NCI-H748 (cell line): ENCODE data around the gene CPTP.
A peak's percentile ranks its signal among the peaks of the same experiment; 100 is the strongest.

Experiments used
- DNase-seq: peaks from one replicate; lab custom pipeline; 2025; ENCODE audit not compliant: unreplicated experiment; lab: John Stamatoyannopoulos, UW

Gene CPTP

DNA sequence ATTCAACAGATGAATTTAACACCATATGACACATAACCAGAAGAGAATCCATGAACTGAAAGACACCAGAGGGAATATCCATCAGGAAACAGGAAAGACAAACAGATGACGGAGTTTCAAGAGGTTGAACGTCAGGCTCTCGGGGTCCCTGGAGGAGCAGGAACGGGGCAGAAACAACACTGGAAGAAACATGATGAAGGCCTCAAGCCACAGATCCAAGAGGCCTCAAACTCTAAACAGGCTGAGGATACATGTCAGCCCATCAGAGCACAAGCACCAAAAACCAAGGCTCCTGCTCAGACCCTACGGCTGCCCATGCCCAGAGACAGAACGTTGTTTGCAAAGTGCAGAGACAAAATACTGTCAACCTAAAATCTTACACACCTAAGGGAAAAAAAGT, 7.2 kb upstream of the CPTP start:
- no peak for DNase-seq

GRCh38 chr1:1318131-1318652, 6.4 kb upstream of the CPTP start:
- peak; percentile 18 for DNase-seq

DNA sequence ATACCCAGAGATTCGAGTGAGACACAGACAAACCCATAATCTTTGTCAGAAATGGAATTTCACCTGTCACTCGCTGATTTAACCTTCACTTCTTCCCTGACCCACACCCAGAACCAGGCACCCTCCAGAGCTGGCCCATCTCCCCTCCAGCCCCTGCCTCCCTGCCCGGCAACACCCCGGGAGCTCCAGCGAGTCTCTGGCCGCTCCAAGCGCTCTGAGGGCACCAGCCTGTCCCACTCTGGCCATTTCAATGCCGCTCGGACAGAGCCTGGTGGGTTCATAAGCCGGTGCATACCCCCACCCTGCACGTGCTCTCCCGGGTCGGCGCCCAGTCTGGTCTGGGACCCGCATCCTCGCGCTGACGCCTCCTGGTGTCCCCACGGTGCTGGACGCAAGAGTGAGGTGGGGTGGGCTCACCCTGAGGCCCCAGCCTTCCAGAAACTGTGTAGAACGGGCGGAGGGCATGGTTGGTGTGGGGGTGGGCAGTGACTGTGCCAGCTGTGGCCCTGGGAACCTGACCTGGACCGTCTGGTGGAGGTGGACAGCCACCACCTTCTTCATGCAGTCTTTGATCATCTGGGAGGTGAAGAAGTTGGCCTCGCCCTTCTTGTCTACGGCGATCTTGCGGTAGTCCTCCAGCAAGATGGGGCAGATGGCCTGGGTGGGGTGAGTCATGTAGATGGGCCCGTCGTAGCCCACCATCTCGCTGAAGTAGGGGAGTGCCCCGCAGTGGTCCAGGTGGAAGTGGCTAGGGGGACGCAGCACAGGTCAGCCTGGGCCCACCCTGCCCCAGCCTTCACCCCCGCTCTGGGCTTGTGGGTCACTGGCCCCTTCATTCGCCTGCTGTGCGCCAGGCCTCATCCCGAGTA, 5.6 kb upstream of the CPTP start:
- DNase-seq = no peak

DNA sequence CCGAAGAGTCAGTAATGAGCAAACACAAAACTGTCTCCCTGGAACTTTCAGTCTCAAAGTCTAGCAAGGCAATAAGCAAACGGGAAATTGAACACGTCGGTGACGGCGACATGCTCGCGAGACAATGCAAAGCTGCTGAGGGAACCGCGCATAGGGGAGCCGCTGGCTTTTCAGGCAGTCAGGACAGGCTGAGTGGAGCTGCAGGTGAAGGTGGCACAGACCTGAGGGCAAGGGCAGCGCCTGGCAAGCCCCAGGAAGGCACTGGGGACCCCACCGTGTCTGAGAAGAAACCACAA, 5.0 kb upstream of the CPTP start:
- DNase-seq = no peak

GRCh38 chr1:1320666-1321448, 3.7 kb upstream of the CPTP start:
- no peak for DNase-seq

DNA sequence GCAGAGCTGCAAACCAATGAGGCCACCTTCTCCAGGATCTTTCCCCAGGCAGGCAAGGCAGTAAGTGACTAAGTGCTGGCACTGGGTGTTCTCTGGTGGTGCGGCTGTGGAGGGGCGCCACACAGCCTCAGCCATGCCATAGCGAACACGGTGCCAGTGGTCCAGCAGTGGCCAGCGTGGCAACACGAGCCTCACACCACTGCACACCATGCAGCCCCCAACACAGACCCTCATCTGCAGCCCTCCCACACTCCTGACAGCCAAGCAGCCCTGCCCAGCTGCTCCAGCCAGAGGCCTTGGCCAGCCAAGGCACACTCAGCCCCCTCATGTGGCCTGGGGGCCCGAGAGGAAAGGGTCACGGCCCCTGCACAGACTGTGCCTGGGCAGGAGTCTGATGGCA, 3.1 kb upstream of the CPTP start:
- no peak for DNase-seq

GRCh38 chr1:1322418-1322817, 2.2 kb upstream of the CPTP start:
- DNase-seq = no peak

DNA sequence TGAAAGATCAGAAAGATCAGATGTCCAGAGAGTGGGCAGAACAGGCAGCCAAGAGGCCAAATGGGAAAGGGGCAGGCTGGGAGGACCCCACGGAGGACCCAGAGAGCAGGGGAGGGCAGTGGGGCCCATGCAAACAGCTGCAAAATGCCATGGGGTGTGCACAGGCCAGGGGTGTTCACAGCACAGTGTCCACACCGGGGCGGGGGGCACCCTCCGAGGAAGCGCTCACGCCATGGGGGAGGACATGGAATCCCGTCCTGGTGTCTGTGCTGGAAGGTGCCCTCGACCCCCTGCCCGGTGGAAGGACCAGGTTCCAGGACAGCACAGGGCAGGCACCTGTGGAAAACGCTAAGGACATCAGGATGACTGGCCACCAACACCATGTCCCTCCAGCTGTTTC, 1.6 kb upstream of the CPTP start:
- DNase-seq = no peak

- DNase-seq = no peak
These were observed 498 bp upstream of the CPTP start for GRCh38 chr1:1324084-1324523.

GRCh38 chr1:1325288-1326074, 879 bp downstream of the CPTP start:
- DNase-seq = no peak

- no peak for DNase-seq
These were observed 1.5 kb downstream of the CPTP start for GRCh38 chr1:1326075-1326605.

DNA sequence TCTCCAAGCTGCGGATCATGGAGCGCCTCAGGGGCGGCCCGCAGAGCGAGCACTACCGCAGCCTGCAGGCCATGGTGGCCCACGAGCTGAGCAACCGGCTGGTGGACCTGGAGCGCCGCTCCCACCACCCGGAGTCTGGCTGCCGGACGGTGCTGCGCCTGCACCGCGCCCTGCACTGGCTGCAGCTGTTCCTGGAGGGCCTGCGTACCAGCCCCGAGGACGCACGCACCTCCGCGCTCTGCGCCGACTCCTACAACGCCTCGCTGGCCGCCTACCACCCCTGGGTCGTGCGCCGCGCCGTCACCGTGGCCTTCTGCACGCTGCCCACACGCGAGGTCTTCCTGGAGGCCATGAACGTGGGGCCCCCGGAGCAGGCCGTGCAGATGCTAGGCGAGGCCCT, 2.7 kb downstream of the CPTP start:
- no peak for DNase-seq

- no peak for DNase-seq
These were observed 3.7 kb downstream of the CPTP start for GRCh38 chr1:1328254-1328653.

DNA sequence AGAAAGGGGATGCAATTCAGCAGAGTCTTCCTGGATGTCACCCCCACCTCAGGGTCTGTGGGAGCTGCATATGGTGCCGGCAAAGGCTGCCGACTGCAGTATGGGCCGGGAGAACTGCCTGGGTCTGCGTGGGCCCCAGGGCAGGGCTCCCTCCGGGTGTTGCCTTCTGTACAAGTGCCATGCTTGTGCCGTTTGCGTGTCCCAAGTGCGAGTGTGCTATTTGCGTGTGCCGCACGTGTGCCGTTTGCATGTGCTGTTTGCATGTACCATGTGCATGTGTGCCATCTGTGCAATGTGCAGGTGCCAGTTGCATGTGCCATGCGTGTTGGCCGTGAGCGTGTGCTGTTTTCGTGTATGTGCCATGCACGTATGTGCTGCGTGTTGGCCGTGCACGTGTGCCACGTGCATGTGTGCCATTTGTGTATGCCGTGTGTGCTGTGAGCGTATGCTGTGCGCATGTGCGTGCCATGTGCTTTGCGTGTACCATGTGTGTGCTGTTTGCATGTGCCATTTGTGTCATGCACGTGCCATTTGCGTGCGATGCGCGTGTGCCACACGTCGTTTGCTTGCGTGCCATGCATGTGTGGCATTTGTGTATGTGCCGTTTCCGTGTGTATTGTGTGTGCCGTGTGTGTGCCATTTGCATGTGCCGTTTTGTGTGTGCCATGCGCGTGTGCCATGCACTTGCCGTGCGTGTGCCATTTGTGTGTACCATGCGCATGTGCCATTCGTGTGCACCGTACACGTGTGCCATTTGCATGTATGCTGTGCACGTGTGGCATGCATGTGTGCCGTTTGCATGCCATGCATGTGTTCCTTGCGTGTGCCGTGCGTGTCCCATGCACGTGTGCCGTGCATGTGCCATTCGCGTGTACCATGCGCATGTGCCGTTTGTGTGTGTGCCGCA, 5.0 kb downstream of the CPTP start:
- DNase-seq = no peak

GRCh38 chr1:1330366-1331067, 5.9 kb downstream of the CPTP start:
- DNase-seq = no peak

DNA sequence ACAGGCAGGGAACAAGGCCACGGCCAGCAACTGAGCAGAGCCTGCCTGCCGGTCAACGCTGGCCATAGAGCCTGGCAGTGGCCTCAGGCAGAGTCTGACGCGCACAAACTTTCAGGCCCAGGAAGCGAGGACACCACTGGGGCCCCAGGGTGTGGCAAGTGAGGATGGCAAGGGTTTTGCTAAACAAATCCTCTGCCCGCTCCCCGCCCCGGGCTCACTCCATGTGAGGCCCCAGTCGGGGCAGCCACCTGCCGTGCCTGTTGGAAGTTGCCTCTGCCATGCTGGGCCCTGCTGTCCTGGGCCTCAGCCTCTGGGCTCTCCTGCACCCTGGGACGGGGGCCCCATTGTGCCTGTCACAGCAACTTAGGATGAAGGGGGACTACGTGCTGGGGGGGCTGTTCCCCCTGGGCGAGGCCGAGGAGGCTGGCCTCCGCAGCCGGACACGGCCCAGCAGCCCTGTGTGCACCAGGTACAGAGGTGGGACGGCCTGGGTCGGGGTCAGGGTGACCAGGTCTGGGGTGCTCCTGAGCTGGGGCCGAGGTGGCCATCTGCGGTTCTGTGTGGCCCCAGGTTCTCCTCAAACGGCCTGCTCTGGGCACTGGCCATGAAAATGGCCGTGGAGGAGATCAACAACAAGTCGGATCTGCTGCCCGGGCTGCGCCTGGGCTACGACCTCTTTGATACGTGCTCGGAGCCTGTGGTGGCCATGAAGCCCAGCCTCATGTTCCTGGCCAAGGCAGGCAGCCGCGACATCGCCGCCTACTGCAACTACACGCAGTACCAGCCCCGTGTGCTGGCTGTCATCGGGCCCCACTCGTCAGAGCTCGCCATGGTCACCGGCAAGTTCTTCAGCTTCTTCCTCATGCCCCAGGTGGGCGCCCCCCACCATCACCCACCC, 6.7 kb downstream of the CPTP start, which contains the start of gene TAS1R3:
TSS of gene TAS1R3 (plus strand) at position 213 of the 898 bp plus-strand sequence. CDS start at position 279, 66 bp downstream.
- peak; percentile 23 for DNase-seq

GRCh38 chr1:1332031-1332755, 7.6 kb downstream of the CPTP start:
- DNase-seq = no peak
